Measurements from ENCODE around the gene DPCD.
"Not testable (repeated sequence)": the region's sequence is repeated elsewhere in the genome, so short reads cannot be mapped to it uniquely, and the experiment has no call there.

Gene DPCD

DNA sequence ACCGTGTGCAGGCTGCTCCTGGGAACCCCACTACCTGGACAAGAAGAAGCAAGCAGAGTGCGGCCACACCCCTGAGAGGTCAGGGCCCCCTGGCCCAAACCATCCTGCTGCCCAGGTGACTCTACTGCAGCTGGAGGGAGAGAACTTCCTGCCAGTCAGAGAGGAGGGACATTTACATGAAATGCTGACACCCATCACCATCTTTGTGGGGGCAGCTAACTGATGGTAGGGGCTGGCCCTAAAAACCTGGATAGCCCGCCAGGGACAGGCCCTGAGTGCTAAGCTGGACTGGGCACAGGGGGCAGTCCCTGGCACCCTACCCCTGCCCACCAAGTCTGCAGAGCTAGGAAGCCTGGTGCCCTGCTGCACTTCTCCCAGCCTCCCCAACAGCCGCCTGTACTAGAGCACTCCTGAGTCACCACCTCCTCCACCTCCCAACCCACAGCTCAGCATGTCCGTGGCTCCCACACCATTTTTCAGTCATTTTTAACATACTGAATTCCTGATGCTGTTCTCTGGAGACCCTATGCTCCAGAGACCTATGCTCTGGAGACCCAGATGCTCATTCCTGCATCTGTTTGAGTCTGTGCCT lies 27.5 kb downstream of the DPCD start:
- H3K27ac Mint-ChIP-seq: no peak overlapping the region
- H3K4me3 Mint-ChIP-seq: no peak overlapping the region

DNA sequence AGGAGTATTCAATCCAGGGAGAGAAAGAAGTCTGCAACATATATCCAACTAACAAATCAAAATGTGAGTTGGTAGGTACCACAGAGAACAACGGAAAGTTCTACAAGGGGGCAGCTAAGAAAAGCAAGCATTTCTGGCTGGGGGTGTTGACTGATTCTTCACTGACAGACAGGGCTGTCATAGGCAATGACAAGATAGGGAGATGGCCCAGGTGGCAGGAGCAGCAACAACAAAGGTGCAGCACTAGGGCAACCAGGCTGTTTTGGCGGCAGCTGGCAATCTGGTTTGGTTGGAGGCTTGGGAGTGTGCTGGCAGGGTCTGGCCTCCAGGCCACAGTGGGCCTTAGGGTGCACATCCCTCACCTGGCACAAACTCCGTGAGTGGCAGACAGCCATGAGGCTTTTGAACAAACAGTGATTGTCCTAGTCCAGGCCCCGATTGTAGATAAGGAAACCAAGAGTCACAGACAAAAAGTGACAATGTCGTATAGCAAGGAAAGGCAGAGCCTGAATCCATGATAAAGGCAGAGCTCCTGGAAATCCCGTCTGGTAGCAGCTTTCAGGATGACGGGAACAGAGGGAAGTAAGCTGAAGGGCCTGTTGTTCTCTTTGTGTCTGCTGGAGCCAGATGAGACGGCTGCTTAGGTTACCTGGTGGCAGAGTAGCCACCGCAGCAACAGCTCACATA lies 28.4 kb downstream of the DPCD start:
- Mint-ChIP-seq H3K9me3 (no peaks in the 10 kb centered on the region), H3K27ac (no peak overlapping the region), H3K36me3 (ENCODE audit: low read depth) (peaks cover 75% of the 10 kb centered on the region), H3K4me3 (no peak overlapping the region), H3K27me3 (no peaks in the 10 kb centered on the region), H3K4me1 (ENCODE audit: low read depth) (peaks cover 35% of the 10 kb centered on the region)
- intact Hi-C loops (cut with micrococcal nuclease): no loop called here

More for the DNA sequence above, 27.5 kb downstream of the DPCD start:
- H3K36me3 Mint-ChIP-seq (ENCODE audit: low read depth): peaks cover 75% of the 10 kb centered on the region
- no peaks in the 10 kb centered on the region for H3K9me3 Mint-ChIP-seq
- no peaks in the 10 kb centered on the region for H3K27me3 Mint-ChIP-seq
- peaks cover 35% of the 10 kb centered on the region for H3K4me1 Mint-ChIP-seq (ENCODE audit: low read depth)
- intact Hi-C loops (cut with micrococcal nuclease): no loop called here

DNA sequence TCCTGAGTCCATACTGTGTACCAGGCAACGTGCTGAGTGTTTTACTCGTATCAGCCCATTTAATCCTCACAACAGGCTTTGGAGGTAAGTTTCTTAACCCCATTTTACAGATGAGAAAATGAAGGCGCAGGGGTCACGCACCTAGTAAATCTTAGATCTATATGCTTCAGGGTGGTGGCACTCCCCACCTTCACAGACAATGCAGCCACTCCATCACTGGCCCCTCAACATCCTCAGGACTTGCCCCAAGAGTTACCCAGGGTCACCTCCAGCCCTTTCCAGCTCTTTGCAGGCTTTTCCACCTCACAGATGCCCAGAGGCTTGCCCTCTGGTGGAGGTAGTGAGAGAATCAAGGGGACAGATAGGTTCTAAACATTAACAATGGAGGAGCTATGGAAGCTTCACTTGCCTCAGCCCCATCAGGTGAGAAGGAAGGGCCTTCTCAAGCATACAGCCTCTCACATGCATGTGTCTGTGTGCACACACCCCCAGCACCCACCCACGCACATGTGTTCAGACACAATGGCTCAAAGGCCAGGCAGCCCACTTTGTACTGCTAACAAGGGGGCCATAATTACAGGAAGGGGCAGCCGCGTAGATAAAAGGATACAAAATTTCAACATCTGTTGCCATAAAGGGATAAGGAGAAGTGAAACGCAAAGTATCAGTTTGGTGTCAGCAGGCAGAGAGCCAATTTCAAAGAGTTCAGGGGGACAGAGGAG lies 29.1 kb downstream of the DPCD start:
- Mint-ChIP-seq H3K27me3 (no peaks in the 10 kb centered on the region), H3K4me1 (ENCODE audit: low read depth) (peaks cover 35% of the 10 kb centered on the region), H3K27ac (no peak overlapping the region), H3K9me3 (no peaks in the 10 kb centered on the region), H3K4me3 (no peak overlapping the region), H3K36me3 (ENCODE audit: low read depth) (peaks cover 75% of the 10 kb centered on the region)
- intact Hi-C loops (cut with micrococcal nuclease): no loop called here

- intact Hi-C loops (cut with micrococcal nuclease): no loop called here
- peaks cover 76% of the 10 kb centered on the region for H3K36me3 Mint-ChIP-seq (ENCODE audit: low read depth)
- no peaks in the 10 kb centered on the region for H3K27me3 Mint-ChIP-seq
- H3K4me3 Mint-ChIP-seq: no peak overlapping the region
- H3K4me1 Mint-ChIP-seq (ENCODE audit: low read depth): peaks cover 35% of the 10 kb centered on the region
- H3K27ac Mint-ChIP-seq: no peak overlapping the region
- H3K9me3 Mint-ChIP-seq: no peaks in the 10 kb centered on the region
Measured at GRCh38 chr10:101617824-101618568, 29.9 kb downstream of the DPCD start.

DNA sequence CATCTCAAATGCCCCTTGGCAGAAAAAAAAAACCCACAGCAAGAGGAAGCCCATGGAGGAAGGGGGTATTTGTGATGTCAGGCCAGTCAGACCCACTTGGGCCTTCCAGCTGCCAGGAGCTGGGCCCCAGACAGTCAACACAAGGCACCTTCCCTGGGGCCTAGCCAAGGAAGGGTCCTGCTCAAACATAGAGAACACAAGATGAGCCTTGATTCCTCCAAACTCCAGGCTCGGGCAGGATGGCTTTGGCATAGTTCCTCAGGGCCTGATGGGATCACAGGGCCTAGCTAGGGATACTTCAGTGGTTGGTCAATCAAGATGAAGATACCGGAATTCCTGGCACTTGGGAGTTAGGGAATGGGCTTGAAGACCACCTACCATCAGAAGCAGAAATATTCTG lies 30.8 kb downstream of the DPCD start:
- intact Hi-C loops (cut with micrococcal nuclease): no loop called here

GRCh38 chr10:101619983-101620382 lies 31.9 kb downstream of the DPCD start:
- Mint-ChIP-seq H3K27ac (no peak overlapping the region), H3K4me1 (ENCODE audit: low read depth) (peaks cover 42% of the 10 kb centered on the region), H3K4me3 (no peak overlapping the region), H3K27me3 (no peaks in the 10 kb centered on the region), H3K9me3 (no peaks in the 10 kb centered on the region), H3K36me3 (ENCODE audit: low read depth) (peaks cover 82% of the 10 kb centered on the region)
- intact Hi-C loops (cut with micrococcal nuclease): no loop called here

More for the DNA sequence above, 30.8 kb downstream of the DPCD start:
- H3K27ac Mint-ChIP-seq: no peak overlapping the region
- no peaks in the 10 kb centered on the region for H3K9me3 Mint-ChIP-seq
- H3K4me3 Mint-ChIP-seq: no peak overlapping the region
- peaks cover 75% of the 10 kb centered on the region for H3K36me3 Mint-ChIP-seq (ENCODE audit: low read depth)
- no peaks in the 10 kb centered on the region for H3K27me3 Mint-ChIP-seq
- peaks cover 35% of the 10 kb centered on the region for H3K4me1 Mint-ChIP-seq (ENCODE audit: low read depth)

GRCh38 chr10:101623528-101623927 lies 35.4 kb downstream of the DPCD start:
- Mint-ChIP-seq H3K4me1 (ENCODE audit: low read depth) (peaks cover 33% of the 10 kb centered on the region), H3K27ac (no peak overlapping the region), H3K27me3 (no peaks in the 10 kb centered on the region), H3K9me3 (no peaks in the 10 kb centered on the region), H3K36me3 (ENCODE audit: low read depth) (peaks cover 84% of the 10 kb centered on the region), H3K4me3 (no peak overlapping the region)
- intact Hi-C loops (cut with micrococcal nuclease): no loop called here

- H3K36me3 Mint-ChIP-seq (ENCODE audit: low read depth): peaks cover 75% of the 10 kb centered on the region
- no peaks in the 10 kb centered on the region for H3K9me3 Mint-ChIP-seq
- H3K27me3 Mint-ChIP-seq: no peaks in the 10 kb centered on the region
- H3K4me1 Mint-ChIP-seq (ENCODE audit: low read depth): peaks cover 22% of the 10 kb centered on the region
- H3K27ac Mint-ChIP-seq: no peak overlapping the region
- intact Hi-C loops (cut with micrococcal nuclease): no loop called here
- no peak overlapping the region for H3K4me3 Mint-ChIP-seq
Measured at GRCh38 chr10:101624526-101625102, 36.5 kb downstream of the DPCD start.

- Mint-ChIP-seq H3K9me3 (no peaks in the 10 kb centered on the region), H3K4me1 (ENCODE audit: low read depth) (peaks cover 14% of the 10 kb centered on the region), H3K36me3 (ENCODE audit: low read depth) (peaks cover 70% of the 10 kb centered on the region), H3K27me3 (no peaks in the 10 kb centered on the region), H3K4me3 (no peak overlapping the region), H3K27ac (no peak overlapping the region)
- intact Hi-C loops (cut with micrococcal nuclease): no loop called here
Measured at GRCh38 chr10:101625821-101626412, 37.8 kb downstream of the DPCD start.

- Mint-ChIP-seq H3K9me3 (no peaks in the 10 kb centered on the region), H3K4me1 (ENCODE audit: low read depth) (peaks cover 13% of the 10 kb centered on the region), H3K36me3 (ENCODE audit: low read depth) (peaks cover 42% of the 10 kb centered on the region), H3K27ac (no peak overlapping the region), H3K27me3 (no peaks in the 10 kb centered on the region), H3K4me3 (no peak overlapping the region)
- intact Hi-C loops (cut with micrococcal nuclease): no loop called here
Measured at GRCh38 chr10:101629837-101630632, 41.9 kb downstream of the DPCD start.

DNA sequence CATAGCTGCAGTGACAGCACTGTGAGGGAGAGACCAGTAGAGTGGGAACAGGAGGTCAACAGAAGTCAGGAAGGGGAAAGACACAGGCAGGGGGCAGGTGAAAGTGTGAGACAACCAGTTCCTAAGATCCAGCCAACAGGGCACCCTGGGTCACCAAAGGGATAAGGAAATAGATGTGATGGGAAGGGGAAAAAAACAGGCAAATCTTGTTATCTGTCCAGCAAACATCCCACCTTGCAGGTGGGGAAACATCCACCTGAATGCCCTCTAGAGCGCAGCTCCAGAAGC lies 42.5 kb downstream of the DPCD start:
- H3K27ac Mint-ChIP-seq: no peak overlapping the region
- no peak overlapping the region for H3K4me3 Mint-ChIP-seq
- intact Hi-C loops (cut with micrococcal nuclease): no loop called here
- peaks cover 8% of the 10 kb centered on the region for H3K4me1 Mint-ChIP-seq (ENCODE audit: low read depth)
- no peaks in the 10 kb centered on the region for H3K27me3 Mint-ChIP-seq
- no peaks in the 10 kb centered on the region for H3K9me3 Mint-ChIP-seq
- peaks cover 43% of the 10 kb centered on the region for H3K36me3 Mint-ChIP-seq (ENCODE audit: low read depth)

GRCh38 chr10:101631821-101632475 lies 43.8 kb downstream of the DPCD start:
- H3K9me3 Mint-ChIP-seq: no peaks in the 10 kb centered on the region
- no peak overlapping the region for H3K4me3 Mint-ChIP-seq
- no peaks in the 10 kb centered on the region for H3K27me3 Mint-ChIP-seq
- H3K4me1 Mint-ChIP-seq (ENCODE audit: low read depth): peaks cover 7% of the 10 kb centered on the region
- peaks cover 49% of the 10 kb centered on the region for H3K36me3 Mint-ChIP-seq (ENCODE audit: low read depth)
- intact Hi-C loops (cut with micrococcal nuclease): no loop called here
- no peak overlapping the region for H3K27ac Mint-ChIP-seq

DNA sequence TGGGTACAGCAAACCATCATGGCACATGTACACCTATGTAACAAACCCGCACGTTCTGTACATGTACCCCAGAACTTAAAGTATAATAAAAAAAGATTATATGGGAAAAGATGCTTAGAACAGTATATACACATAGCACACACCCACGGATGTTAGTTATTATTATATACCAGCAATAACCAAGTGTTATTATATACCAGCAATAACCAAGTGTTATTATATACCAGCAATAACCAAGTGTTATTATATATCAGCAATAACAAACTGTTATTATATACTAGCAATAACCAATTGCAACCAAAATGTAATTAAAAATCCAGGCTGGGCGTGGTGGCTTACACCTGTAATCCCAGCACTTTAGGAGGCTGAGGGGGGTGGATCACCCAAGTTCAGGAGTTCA lies 45.4 kb downstream of the DPCD start:
- H3K4me1 Mint-ChIP-seq (ENCODE audit: low read depth); H3K27me3 Mint-ChIP-seq; H3K9me3 Mint-ChIP-seq; H3K27ac Mint-ChIP-seq; intact Hi-C loops (cut with micrococcal nuclease); H3K4me3 Mint-ChIP-seq: not testable (repeated sequence)
- peaks cover 46% of the 10 kb centered on the region for H3K36me3 Mint-ChIP-seq (ENCODE audit: low read depth)
